CMK (cell line): ENCODE data around the gene PPP1R14C.

Experiments used
- DNase-seq: peaks from one replicate; pipeline ENCODE4 v3.0.0-alpha.2; 2010; ENCODE audit warnings: low read depth

The PPP1R14C gene

GRCh38 chr6:150250826-150251225 lies 108.0 kb downstream of the PPP1R14C start:
- DNase-seq = no peak

- no peak for DNase-seq
Measured at GRCh38 chr6:150251566-150252186, 108.8 kb downstream of the PPP1R14C start.

- DNase-seq = no peak
Measured at GRCh38 chr6:150252714-150253444, 110.0 kb downstream of the PPP1R14C start.

- DNase-seq = no peak
Measured at GRCh38 chr6:150253489-150253888, 110.6 kb downstream of the PPP1R14C start.

- DNase-seq = no peak
Measured at GRCh38 chr6:150254770-150255169, 111.9 kb downstream of the PPP1R14C start.

DNA sequence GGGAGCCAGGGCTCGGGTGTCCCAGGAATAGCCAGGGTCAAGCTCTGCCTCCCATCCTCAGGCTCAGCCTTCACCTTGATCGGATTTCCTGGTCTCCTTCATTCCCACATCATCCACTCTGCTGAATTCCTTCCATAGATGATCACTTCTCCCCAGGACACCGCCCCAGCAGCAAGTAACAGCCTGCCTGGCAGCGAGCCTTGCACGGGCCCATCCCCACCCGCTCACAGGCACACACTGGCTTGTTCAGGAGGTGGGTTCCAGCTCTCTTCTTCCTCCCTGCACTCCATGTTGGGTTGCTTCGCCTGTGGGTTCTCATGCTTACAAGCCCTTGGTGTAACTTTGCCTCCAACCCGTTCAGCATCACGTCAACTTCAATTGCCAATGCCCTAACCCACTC lies 113.0 kb downstream of the PPP1R14C start:
- no peak for DNase-seq

- DNase-seq = no peak
Measured at GRCh38 chr6:150256618-150257272, 113.9 kb downstream of the PPP1R14C start.

DNA sequence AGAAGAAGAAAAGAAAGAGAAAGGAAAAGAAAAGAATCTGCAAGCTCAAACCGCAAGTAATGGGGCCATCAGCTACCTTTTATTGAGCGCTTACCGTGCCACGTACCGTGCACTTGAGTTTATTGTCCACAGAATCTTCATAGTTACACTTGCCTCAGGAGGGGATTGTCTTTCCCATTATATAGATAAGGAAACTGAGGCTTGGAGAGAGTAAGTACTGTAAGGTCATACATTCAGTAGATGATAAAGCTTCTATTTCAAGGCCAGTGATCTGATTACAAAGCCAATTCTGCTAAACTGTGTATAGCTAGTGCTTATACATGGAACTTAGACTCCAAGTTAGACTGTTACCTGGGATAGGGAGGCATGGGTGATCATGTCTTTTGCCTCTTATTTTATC lies 115.5 kb downstream of the PPP1R14C start:
- no peak for DNase-seq

DNA sequence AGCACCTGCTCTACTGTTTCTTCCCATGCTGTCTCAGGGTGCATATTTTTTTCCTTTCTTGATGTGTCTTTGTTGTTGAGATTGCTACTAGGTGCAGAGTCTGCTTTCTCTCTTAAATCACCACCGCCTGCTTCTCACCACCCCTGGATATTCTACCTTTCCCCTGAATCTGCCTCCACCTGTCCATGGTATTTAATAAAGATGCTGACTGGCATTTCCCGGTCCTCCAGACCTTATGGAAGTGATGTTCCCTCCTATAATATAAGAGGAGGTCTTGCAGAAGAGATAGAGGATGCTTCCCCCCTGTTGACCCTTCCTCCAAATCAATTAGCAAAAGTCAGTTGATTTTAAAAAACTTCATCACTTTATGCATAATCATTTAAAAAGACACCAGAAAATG lies 118.1 kb downstream of the PPP1R14C start:
- DNase-seq = no peak

DNA sequence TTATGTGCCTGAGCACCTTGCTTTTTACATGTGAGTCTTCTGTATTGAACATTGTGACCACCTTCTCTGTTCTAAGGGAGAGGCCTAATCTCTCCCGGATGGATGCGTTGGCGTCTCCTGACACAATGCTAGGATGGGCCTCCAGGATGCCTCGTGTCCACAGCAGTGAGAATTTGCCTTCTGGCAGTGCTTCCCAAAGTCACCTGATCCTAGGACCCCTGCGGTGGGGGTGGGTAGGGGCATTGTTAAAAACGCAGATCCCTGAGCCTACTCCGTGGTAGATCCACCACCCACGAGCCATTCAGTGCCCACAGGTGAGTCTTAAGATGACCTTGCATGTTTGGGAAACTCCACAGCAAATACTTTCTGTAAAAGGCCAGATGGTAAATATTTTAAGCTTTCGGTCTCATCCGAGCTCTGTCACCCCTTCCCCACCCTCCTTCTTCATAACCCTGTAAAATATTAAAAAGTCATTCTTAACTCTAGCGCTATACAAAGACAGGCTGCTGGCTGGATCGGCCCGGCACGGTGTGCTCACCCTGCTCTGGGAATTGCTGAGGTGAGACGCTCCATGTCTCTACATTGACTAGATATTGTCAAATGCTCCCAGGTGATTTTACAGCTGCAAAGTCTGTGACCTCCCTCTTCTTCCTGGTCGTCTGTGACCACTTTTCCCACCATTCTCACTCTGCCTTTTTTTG lies 119.3 kb downstream of the PPP1R14C start:
- no peak for DNase-seq

GRCh38 chr6:150263765-150264404 lies 121.0 kb downstream of the PPP1R14C start:
- DNase-seq = no peak

DNA sequence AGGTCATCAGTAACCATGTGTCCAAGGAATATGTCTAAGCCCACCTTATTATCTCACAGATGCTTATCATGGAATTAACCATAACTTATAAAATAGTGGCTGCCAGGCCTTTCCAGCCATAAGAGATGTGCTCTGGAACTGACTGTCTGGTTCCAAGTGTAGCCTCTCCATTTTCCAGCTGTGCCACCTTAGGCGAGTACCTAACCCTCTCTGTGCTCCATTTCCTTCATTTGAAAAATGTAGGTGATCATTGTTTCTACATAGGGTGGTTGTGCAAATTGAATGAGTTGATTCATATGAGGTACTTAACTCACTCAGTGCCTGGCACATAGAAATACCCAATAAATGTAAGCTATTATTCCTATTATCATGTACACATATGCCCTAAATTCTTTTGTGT lies 123.5 kb downstream of the PPP1R14C start:
- no peak for DNase-seq

- DNase-seq = no peak
Measured at GRCh38 chr6:150266963-150267685, 124.3 kb downstream of the PPP1R14C start.

DNA sequence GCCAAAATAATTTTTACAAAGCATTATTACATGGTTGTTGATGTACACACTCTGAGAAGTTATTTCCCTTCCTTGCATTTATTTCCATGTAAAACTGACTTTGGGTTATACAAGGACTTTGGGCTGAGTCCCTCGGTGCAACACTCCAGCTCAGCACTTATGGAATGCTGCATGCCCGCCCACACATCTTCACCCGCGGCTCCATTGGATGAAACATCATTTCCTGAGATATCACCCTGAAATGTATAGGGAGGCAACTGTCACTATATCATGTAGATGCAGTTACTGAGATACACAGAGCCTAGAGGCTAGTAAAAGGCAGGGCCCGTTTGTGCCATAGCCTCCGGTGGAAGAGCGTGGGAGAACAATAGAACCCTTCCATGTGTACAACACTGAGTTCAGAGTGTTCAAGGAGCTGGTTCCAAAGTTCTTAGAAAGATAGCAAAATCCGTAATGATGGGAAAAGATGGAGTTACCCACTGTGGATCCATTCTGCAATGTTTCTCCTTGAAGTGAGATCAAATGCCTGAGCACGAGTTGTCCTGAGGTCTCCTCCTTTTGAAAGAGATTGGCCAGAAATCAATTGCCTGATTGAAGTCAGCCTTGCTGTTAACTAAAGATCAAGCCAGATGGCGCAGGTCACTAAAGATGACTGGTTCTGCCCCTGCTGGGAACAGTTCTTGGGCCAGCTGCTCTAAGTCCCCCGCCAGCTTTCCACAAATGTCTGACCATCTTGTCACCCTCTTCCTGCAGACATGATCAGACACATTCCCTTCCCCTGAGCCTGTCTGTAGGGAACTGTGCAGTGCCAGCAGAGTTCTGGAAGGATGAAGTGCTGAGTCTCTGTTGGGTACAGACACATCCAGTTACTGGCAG lies 125.1 kb downstream of the PPP1R14C start:
- DNase-seq = peak; percentile 33

- no peak for DNase-seq
Measured at GRCh38 chr6:150269130-150269856, 126.4 kb downstream of the PPP1R14C start.

GRCh38 chr6:150269857-150270223 lies 127.0 kb downstream of the PPP1R14C start:
- DNase-seq = no peak

DNA sequence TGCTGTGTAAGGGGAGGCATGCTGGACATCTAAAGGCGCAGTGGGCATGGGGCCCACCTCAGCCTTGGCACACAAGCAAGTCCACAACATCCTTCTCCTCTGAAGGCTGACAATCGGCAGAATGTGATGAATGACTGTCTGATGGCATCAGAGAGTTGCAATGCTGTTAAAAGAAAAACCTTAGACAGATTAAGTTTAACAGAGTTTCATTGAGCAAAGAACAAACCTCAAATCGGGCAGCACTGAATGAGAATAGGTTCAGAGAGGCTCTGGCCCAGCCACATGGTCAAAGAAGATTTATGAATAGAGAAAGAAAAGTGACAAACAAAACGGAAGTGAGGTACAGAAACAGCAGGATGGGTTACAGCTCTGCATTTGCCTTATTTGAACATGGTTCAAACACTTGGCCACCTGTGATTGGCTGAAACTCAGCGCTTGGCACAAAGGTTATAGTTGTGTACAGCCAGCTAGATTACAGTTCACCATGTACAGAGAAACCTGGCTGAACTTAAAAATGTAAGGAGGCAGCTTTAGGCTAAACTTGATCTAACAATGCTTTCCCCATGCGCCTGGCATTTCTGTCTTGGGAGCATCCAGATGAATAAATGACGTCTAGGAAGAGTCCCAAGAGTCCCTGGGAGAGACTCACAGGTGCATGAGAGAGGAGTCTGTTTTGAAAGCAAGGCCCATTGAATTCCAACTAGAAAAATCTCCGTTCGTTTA lies 127.6 kb downstream of the PPP1R14C start:
- no peak for DNase-seq

- no peak for DNase-seq
Measured at GRCh38 chr6:150271172-150271500, 128.3 kb downstream of the PPP1R14C start.

DNA sequence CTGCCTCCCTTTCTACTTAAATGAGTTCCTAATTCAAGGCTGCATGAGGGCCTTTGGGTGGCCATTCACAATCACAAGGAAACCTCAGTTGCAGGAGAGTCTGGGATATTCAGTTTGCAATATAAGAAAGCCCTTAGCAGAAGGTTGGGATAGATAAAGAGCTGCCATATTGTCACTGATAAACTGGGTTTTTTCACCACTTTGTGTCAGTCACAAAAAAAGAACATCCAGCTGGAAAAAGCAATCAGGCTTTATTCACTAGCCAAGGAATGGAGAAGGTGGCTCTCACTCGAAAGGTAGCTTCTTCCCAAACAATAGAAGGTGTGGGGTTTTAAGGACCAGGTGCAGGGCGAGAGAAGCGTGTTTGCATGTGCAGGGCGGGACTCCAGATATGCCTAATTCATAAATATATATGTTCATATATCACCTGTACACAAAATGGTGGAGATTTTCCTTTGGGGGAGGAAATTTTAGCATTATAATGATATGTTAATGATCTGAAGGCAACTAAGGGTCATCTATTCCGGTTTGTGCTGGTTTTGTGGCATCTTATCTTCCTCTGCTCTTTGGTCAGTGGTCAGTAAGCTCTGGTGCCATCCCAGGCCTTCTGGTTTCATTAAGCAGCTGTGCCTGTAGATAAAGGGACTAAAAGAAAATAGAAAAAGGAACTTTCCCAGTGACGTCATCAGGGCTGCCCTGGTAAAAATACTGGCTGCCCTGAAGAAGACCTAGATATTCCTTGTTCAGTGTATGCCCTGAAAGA lies 128.8 kb downstream of the PPP1R14C start:
- DNase-seq = peak; percentile 93
